Liver (tissue), 9 donors: ENCODE data around the gene SBF2. TPM values are rescaled to one million over a fixed set of nuclear protein-coding genes. Genes with fewer than 3 reads are reported as not detected.

Source experiments
- DNase-seq: peaks from one replicate; pipeline ENCODE4 v3.0.0-alpha.2; 2017; ENCODE audit warnings: low spot score
- H3K27ac ChIP-seq, 2 donors: one replicate each; pipeline ENCODE4 v1.7.0; 2013; ENCODE audit warnings: inconsistent platforms in 2 of 2, low read length in 2 of 2, control low read depth in 1 of 2, low read depth in 1 of 2, mild to moderate bottlenecking in 1 of 2
- H3K27me3 ChIP-seq, 4 donors: one replicate each; pipeline versions ENCODE4 v1.6.1 to v1.7.0; 2013; ENCODE audit warnings: low read length in 3 of 4, inconsistent platforms in 1 of 4, mild to moderate bottlenecking in 1 of 4, moderate library complexity in 1 of 4; ENCODE audit not compliant: control insufficient read depth in 4 of 4, insufficient read depth in 4 of 4
- H3K36me3 ChIP-seq, 4 donors: one replicate each; pipeline versions ENCODE4 v1.6.1 to v1.7.0; 2013; ENCODE audit warnings: low read length in 3 of 4, mild to moderate bottlenecking in 3 of 4, low read depth in 1 of 4, moderate library complexity in 1 of 4; ENCODE audit not compliant: control insufficient read depth in 4 of 4, insufficient read depth in 3 of 4
- H3K4me1 ChIP-seq, 4 donors: one replicate each; pipeline versions ENCODE4 v1.6.1 to v1.7.0; 2013; ENCODE audit warnings: low read length in 3 of 4, mild to moderate bottlenecking in 3 of 4, moderate library complexity in 1 of 4; ENCODE audit not compliant: control insufficient read depth in 4 of 4, insufficient read depth in 4 of 4
- H3K4me3 ChIP-seq, 3 donors: one replicate each; pipeline versions ENCODE4 v1.6.1 to v1.7.0; 2013; ENCODE audit warnings: low read length in 3 of 3, control low read depth in 1 of 3, low read depth in 1 of 3, mild to moderate bottlenecking in 1 of 3
- H3K9ac ChIP-seq, 2 donors: one replicate each; pipeline ENCODE4 v1.7.0; 2013; ENCODE audit warnings: low read length in 2 of 2, mild to moderate bottlenecking in 2 of 2, moderate library complexity in 2 of 2, control low read depth in 1 of 2, low read depth in 1 of 2
- H3K9me3 ChIP-seq, 4 donors: one replicate each; pipeline versions ENCODE4 v1.6.1 to v1.7.0; 2013; ENCODE audit warnings: low read length in 3 of 4; ENCODE audit not compliant: control insufficient read depth in 4 of 4
- ATF3 ChIP-seq: IDR thresholded peaks from 2 replicates; pipeline ENCODE4 v1.6.1; 2016; ENCODE audit warnings: antibody characterized with exemption
- CTCF ChIP-seq: fragments of 150-350 bp; IDR thresholded peaks from 2 replicates; pipeline ENCODE4 v1.5.1; 2017; ENCODE audit warnings: improper control_type of control experiment, low read depth, low read length; ENCODE audit not compliant: missing input control
- EGR1 ChIP-seq, 2 donors: IDR thresholded peaks; 2 replicates each; pipeline ENCODE4 v1.6.1; 2016 to 2018; ENCODE audit warnings: antibody characterized with exemption in 2 of 2, low read depth in 2 of 2
- FOXA1 ChIP-seq: IDR thresholded peaks from 2 replicates; pipeline ENCODE4 v1.6.1; 2016; ENCODE audit warnings: antibody characterized with exemption
- FOXA2 ChIP-seq: IDR thresholded peaks from 2 replicates; pipeline ENCODE4 v1.6.1; 2016; ENCODE audit warnings: antibody characterized with exemption
- GABPA ChIP-seq, 2 donors: IDR thresholded peaks in 1 of 2; conservative IDR thresholded peaks in 1 of 2; 2 replicates each; pipeline ENCODE4 v1.6.1; 2016; ENCODE audit warnings: antibody characterized with exemption in 2 of 2, mild to moderate bottlenecking in 1 of 2, moderate library complexity in 1 of 2
- HNF4A ChIP-seq, 2 donors: conservative IDR thresholded peaks; 2 replicates each; pipeline ENCODE4 v1.6.1; 2016; ENCODE audit warnings: antibody characterized with exemption in 2 of 2, mild to moderate bottlenecking in 2 of 2
- JUND ChIP-seq, 2 donors: IDR thresholded peaks; 2 replicates each; pipeline ENCODE4 v1.6.1; 2016; ENCODE audit warnings: antibody characterized with exemption in 2 of 2
- MAX ChIP-seq: IDR thresholded peaks from 2 replicates; pipeline ENCODE4 v1.6.1; 2016; ENCODE audit warnings: antibody characterized with exemption
- RAD21 ChIP-seq, 2 donors: IDR thresholded peaks; 2 replicates each; pipeline ENCODE4 v1.6.1; 2016; ENCODE audit warnings: antibody characterized with exemption in 2 of 2, mild to moderate bottlenecking in 2 of 2
- RXRA ChIP-seq, 2 donors: IDR thresholded peaks; 2 replicates each; pipeline ENCODE4 v1.6.1; 2017 to 2018; ENCODE audit warnings: antibody characterized with exemption in 2 of 2, mild to moderate bottlenecking in 1 of 2
- SP1 ChIP-seq: IDR thresholded peaks from 2 replicates; pipeline ENCODE4 v1.6.1; 2018; ENCODE audit warnings: antibody characterized with exemption, mild to moderate bottlenecking
- TAF1 ChIP-seq: conservative IDR thresholded peaks from 2 replicates; pipeline ENCODE4 v1.6.1; 2016; ENCODE audit warnings: antibody characterized with exemption, mild to moderate bottlenecking
- YY1 ChIP-seq: IDR thresholded peaks from 2 replicates; pipeline ENCODE4 v1.6.1; 2016; ENCODE audit warnings: antibody characterized with exemption, mild to moderate bottlenecking
- ZBTB33 ChIP-seq: IDR thresholded peaks from 2 replicates; pipeline ENCODE4 v1.6.1; 2016; ENCODE audit warnings: antibody characterized with exemption
- WGBS: extraction: QIAGEN DNeasy Blood & Tissue Kit; methylation state at CpG from one replicate; pipeline ENCODE4 v1.1.7; 2013; 5-methylcytosine and 5-hydroxymethylcytosine counted together
- polyA plus RNA-seq, 2 donors: library from polyadenylated mRNA; stranded (reverse) in 1 of 2; unstranded in 1 of 2; fragments of 200-250 nt in 1 of 2; fragments of >200 nt in 1 of 2; fragmentation: Nextera tagmentation in 1 of 2; extraction: Ambion mirVana in 1 of 2; gene quantifications; one replicate each; pipeline versions ENCODE4 v1.2.1 to v1.2.3, GENCODE V29; 2013 to 2015
- total RNA-seq, 2 donors: library from RNA; depleted of rRNA; stranded (reverse); fragments of >200 nt; gene quantifications; one replicate each; pipeline ENCODE4 v1.2.3, GENCODE V29; 2014
- donor health status: healthy.
- donor health status: healthy.
- donor health status: healthy.
- donor health status: healthy.
- donor health status: healthy.

Gene SBF2
- total and polyA plus RNA-seq, 4 donors: 7.5 to 31.3 (median 14.7) TPM

GRCh38 chr11:10017911-10018310 lies 276.1 kb downstream of the SBF2 start:
- TF ChIP-seq RXRA (IDR thresholded peaks at IDR 0.05): no peak
- TF ChIP-seq TAF1: no peak
- no peak for TF ChIP-seq EGR1 (IDR thresholded peaks at IDR 0.05; ENCODE audit: low read depth in 2 of 2)
- no peak for TF ChIP-seq RAD21 (IDR thresholded peaks at IDR 0.05)
- no peak for TF ChIP-seq MAX
- TF ChIP-seq FOXA1: no peak
- TF ChIP-seq JUND (IDR thresholded peaks at IDR 0.05): no peak
- no peak for TF ChIP-seq SP1
- no peak for TF ChIP-seq HNF4A (conservative IDR thresholded peaks at IDR 0.05)
- TF ChIP-seq GABPA (IDR thresholded peaks at IDR 0.05 in 1 of 2, conservative IDR thresholded peaks at IDR 0.05 in 1 of 2): no peak
- no peak for TF ChIP-seq ZBTB33
- H3K9me3 ChIP-seq: peaks cover 0 to 7% (median 3%) of the 10 kb centered on the region in 4 donors
- H3K27me3 ChIP-seq: no peaks in the 10 kb centered on the region
- no peak for DNase-seq
- H3K4me3 ChIP-seq: no peak overlapping the region
- peaks cover 0 to 3% (median 0%) of the 10 kb centered on the region in 4 donors for H3K36me3 ChIP-seq
- no peak overlapping the region for H3K27ac ChIP-seq
- 96% methylated on average over 1 of the region's 1 CpG for WGBS
- peaks cover 0 to 2% (median 0%) of the 10 kb centered on the region in 4 donors for H3K4me1 ChIP-seq
- no peak overlapping the region for H3K9ac ChIP-seq

- TF ChIP-seq SP1 (no peak), YY1 (no peak), ZBTB33 (no peak), RXRA (IDR thresholded peaks at IDR 0.05) (no peak), ATF3 (no peak), JUND (IDR thresholded peaks at IDR 0.05) (no peak), FOXA2 (no peak), CTCF (no peak), GABPA (IDR thresholded peaks at IDR 0.05 in 1 of 2, conservative IDR thresholded peaks at IDR 0.05 in 1 of 2) (no peak), RAD21 (IDR thresholded peaks at IDR 0.05) (no peak), TAF1 (no peak), HNF4A (conservative IDR thresholded peaks at IDR 0.05) (no peak), MAX (no peak), FOXA1 (no peak), EGR1 (IDR thresholded peaks at IDR 0.05; ENCODE audit: low read depth in 2 of 2) (no peak)
- Histone ChIP-seq H3K27me3 (no peaks in the 10 kb centered on the region), H3K36me3 (peaks cover 0 to 3% (median 0%) of the 10 kb centered on the region in 4 donors), H3K9me3 (peaks cover 3 to 16% (median 4%) of the 10 kb centered on the region in 4 donors), H3K9ac (no peak overlapping the region), H3K4me3 (no peak overlapping the region), H3K27ac (no peak overlapping the region), H3K4me1 (peaks cover 0 to 2% (median 0%) of the 10 kb centered on the region in 4 donors)
- WGBS: 73% methylated on average over 1 of the region's 1 CpG
- no peak for DNase-seq
These were observed 277.0 kb downstream of the SBF2 start for GRCh38 chr11:10017050-10017449.
